ENCODE measurements around the gene ANKS6. TPM values are rescaled to one million over a fixed set of nuclear protein-coding genes. Genes with fewer than 3 reads are reported as not detected.

Gene ANKS6
- total and polyA plus RNA-seq, 2 of the 8 experiments (the other 6 are each of a cell fraction or from before 2014, with no cell fraction given) = 34.1 to 56.3 TPM

- H3K18ac ChIP-seq (ENCODE audit: extremely low read depth, low read length) = no peak overlapping the region
- no peak overlapping the region for H4K91ac ChIP-seq (replicated peaks; ENCODE audit: insufficient read length, low read length)
- ChIA-PET POLR2A (ENCODE audit: partially characterized antibody) (no interaction called here), CTCF (ENCODE audit: partially characterized antibody) (interaction anchor here (0.9 to 2.8 kb wide), 11 partner anchors 11 to 462 kb away, joined by 3 to 16 read pairs (median 4); no protein-coding TSS in a partner anchor)
- no peak overlapping the region for H2AFZ ChIP-seq (ENCODE audit: low read length)
- H2BK20ac ChIP-seq (ENCODE audit: low read length) = no peak overlapping the region
- H3K14ac ChIP-seq (ENCODE audit: insufficient read length) = no peak overlapping the region
- H3K9ac ChIP-seq (replicated peaks in 1 of 4; ENCODE audit: extremely low read depth in 1 of 4, low read depth in 3 of 4, low read length in 3 of 4) = no peak overlapping the region
- H4K5ac ChIP-seq (ENCODE audit: insufficient read length, low read depth, low read length) = no peak overlapping the region
- H3K9me3 ChIP-seq (ENCODE audit: insufficient read depth in 2 of 2, low read depth in 1 of 2, low read length in 1 of 2) = no peaks in the 10 kb centered on the region
- H3K4me3 ChIP-seq (ENCODE audit: extremely low read depth in 1 of 4, insufficient read depth in 2 of 4, low read depth in 3 of 4, low read length in 4 of 4) = no peak overlapping the region
- no peak overlapping the region for H4K8ac ChIP-seq (ENCODE audit: extremely low read depth, insufficient read depth, low read length)
- no peak overlapping the region for H3K23ac ChIP-seq (ENCODE audit: insufficient read length)
- peaks cover 0 to 7% (median 0%) of the 10 kb centered on the region in 4 experiments; a peak in 4 of 7 replicates for H3K27me3 ChIP-seq (replicated peaks in 1 of 4; ENCODE audit: control insufficient read depth in 3 of 4, extremely low read depth in 1 of 4, insufficient read depth in 3 of 4, low read length in 3 of 4)
- no peaks in the 10 kb centered on the region for H3K23me2 ChIP-seq (ENCODE audit: low read depth, low read length)
- H2AK5ac ChIP-seq (ENCODE audit: low read depth, low read length) = no peak overlapping the region
- H3K4me1 ChIP-seq (replicated peaks in 1 of 4; ENCODE audit: control insufficient read depth in 3 of 4, insufficient read depth in 4 of 4, low read length in 3 of 4) = no peaks in the 10 kb centered on the region; a peak in 1 of 7 replicates
- no peaks in the 10 kb centered on the region for H3K79me1 ChIP-seq (ENCODE audit: low read depth, low read length)
- FAIRE-seq (no peak), DNase-seq (ENCODE audit: low read depth in 1 of 2, low spot score in 2 of 2) (no peak)
- no peak overlapping the region for H2BK120ac ChIP-seq (replicated peaks; ENCODE audit: low read depth, low read length)
- no peak overlapping the region for H3K27ac ChIP-seq (ENCODE audit: low read depth, low read length)
- no peak overlapping the region for H3K56ac ChIP-seq (replicated peaks; ENCODE audit: insufficient read length, low read depth, low read length)
- no peaks in the 10 kb centered on the region for H4K20me1 ChIP-seq (replicated peaks in 1 of 2; ENCODE audit: control insufficient read depth in 1 of 2, insufficient read depth in 2 of 2, low read length in 2 of 2)
- no peak overlapping the region for H2BK12ac ChIP-seq (ENCODE audit: low read depth, low read length)
- no peaks in the 10 kb centered on the region for H3K36me3 ChIP-seq (ENCODE audit: control insufficient read depth in 2 of 4, insufficient read depth in 4 of 4, low read length in 3 of 4)
- H2BK5ac ChIP-seq (ENCODE audit: low read depth, low read length) = no peak overlapping the region
- H3K4me2 ChIP-seq (ENCODE audit: insufficient read depth in 1 of 2, low read depth in 2 of 2, low read length in 2 of 2) = no peak overlapping the region
- no peak overlapping the region for H2BK15ac ChIP-seq (ENCODE audit: low read length)
- TF ChIP-seq MAX (IDR thresholded peaks at IDR 0.05) (no peak), CREB1 (IDR thresholded peaks at IDR 0.05) (no peak), SAP30 (IDR thresholded peaks at IDR 0.05; ENCODE audit: insufficient read depth, insufficient replicate concordance, low read length) (no peak), CBX8 (IDR thresholded peaks at IDR 0.05; ENCODE audit: borderline replicate concordance, low read depth, low read length) (no peak), SUZ12 (IDR thresholded peaks at IDR 0.05; ENCODE audit: low read length) (no peak), BCL11A (IDR thresholded peaks at IDR 0.05; ENCODE audit: low read depth in 2 of 2, low read length in 2 of 2) (no peak), USF2 (IDR thresholded peaks at IDR 0.05; ENCODE audit: low read length) (no peak), POLR2AphosphoS5 (IDR thresholded peaks at IDR 0.05; ENCODE audit: low read depth, low read length) (no peak), PHF8 (conservative IDR thresholded peaks at IDR 0.05; ENCODE audit: low read depth, low read length) (no peak), BACH1 (IDR thresholded peaks at IDR 0.05; ENCODE audit: low read length) (no peak), TCF12 (IDR thresholded peaks at IDR 0.05; ENCODE audit: low read depth, low read length) (no peak), SIX5 (IDR thresholded peaks at IDR 0.05; ENCODE audit: low read depth, low read length) (no peak), KDM5A (IDR thresholded peaks at IDR 0.05; ENCODE audit: low read length) (no peak)
- 81% methylated on average over 5 of the region's 5 CpGs; no CpG with 5 or more reads in 1 of the 2 experiments for WGBS, 2 experiments (ENCODE audit: extremely low coverage in 1 of 2, insufficient coverage in 1 of 2, insufficient read length in 1 of 2, insufficient replicate concordance in 2 of 2, low coverage in 1 of 2, low lambda C conversion rate in 2 of 2, missing lambda C conversion rate in 1 of 2)
- no peak overlapping the region for H3K4ac ChIP-seq (replicated peaks; ENCODE audit: insufficient read length, low read depth, low read length)
- no peaks in the 10 kb centered on the region for H3K79me2 ChIP-seq (ENCODE audit: control insufficient read depth in 1 of 2, insufficient read depth in 2 of 2, low read length in 2 of 2)
These were observed 71.4 kb downstream of the ANKS6 start for GRCh38 chr9:98724810-98725530.

Measured in H1 (cell line).